Osteoblast (primary cell): ENCODE data around the gene DDX24. TPM values are rescaled to one million over a fixed set of nuclear protein-coding genes. Genes with fewer than 3 reads are reported as not detected.

Source experiments
- DNase-seq: peaks from one replicate; pipeline ENCODE4 v3.0.0; 2011; ENCODE audit warnings: low spot score, mixed read lengths; ENCODE audit not compliant: insufficient read length; ENCODE audit errors: missing footprints
- H2AFZ ChIP-seq: 2 replicates; pipeline ENCODE4 v1.6.0; 2011; ENCODE audit warnings: mild to moderate bottlenecking, low read length
- H3K27ac ChIP-seq: 2 replicates; pipeline ENCODE4 v1.5.1; 2011; ENCODE audit warnings: mild to moderate bottlenecking, low read depth, low read length, moderate library complexity
- H3K27me3 ChIP-seq: 2 replicates; pipeline ENCODE4 v1.6.0; 2012; ENCODE audit warnings: mild to moderate bottlenecking, control low read depth, inconsistent platforms, low read length, moderate library complexity; ENCODE audit not compliant: insufficient read depth
- H3K36me3 ChIP-seq: 2 replicates; pipeline ENCODE4 v1.5.1; 2011; ENCODE audit warnings: mild to moderate bottlenecking, low read length, control low read depth, moderate library complexity; ENCODE audit not compliant: insufficient read depth
- H3K4me1 ChIP-seq: 2 replicates; pipeline ENCODE4 v1.5.1; 2011; ENCODE audit warnings: mild to moderate bottlenecking, low read length, control low read depth, moderate library complexity; ENCODE audit not compliant: insufficient read depth
- H3K4me2 ChIP-seq: 2 replicates; pipeline ENCODE4 v1.6.0; 2011; ENCODE audit warnings: mild to moderate bottlenecking, low read length; ENCODE audit not compliant: insufficient read depth
- H3K4me3 ChIP-seq: fragments of 200-600 bp; sonication (generic); 3 replicates; pipeline ENCODE4 v1.5.1; 2012; ENCODE audit warnings: mild to moderate bottlenecking, low read length, inconsistent platforms; ENCODE audit not compliant: insufficient read depth
- H3K79me2 ChIP-seq: 2 replicates; pipeline ENCODE4 v1.6.0; 2012; ENCODE audit warnings: mild to moderate bottlenecking, low read length, control low read depth, inconsistent platforms; ENCODE audit not compliant: insufficient read depth
- H3K9me3 ChIP-seq: 2 replicates; pipeline ENCODE4 v1.5.1; 2011; ENCODE audit warnings: low read depth, low read length, control low read depth
- H4K20me1 ChIP-seq: 2 replicates; pipeline ENCODE4 v1.6.0; 2012; ENCODE audit warnings: mild to moderate bottlenecking, low read length, control low read depth; ENCODE audit not compliant: insufficient read depth
- CTCF ChIP-seq: IDR thresholded peaks from 2 replicates; pipeline ENCODE4 v1.5.1; 2011; ENCODE audit warnings: mild to moderate bottlenecking, low read depth, low read length, moderate library complexity; ENCODE audit errors: extremely low read depth
- total RNA-seq: library from RNA; depleted of rRNA; stranded (reverse); fragments of >200 nt; gene quantifications from 2 replicates; pipeline ENCODE4 v1.2.3, GENCODE V29; 2012

DDX24 gene
- total RNA-seq, 1 donor = 134 TPM

GRCh38 chr14:94000267-94000666, 80.7 kb downstream of the DDX24 start:
- Histone ChIP-seq H2AFZ (no peak overlapping the region), H4K20me1 (no peaks in the 10 kb centered on the region), H3K4me2 (no peak overlapping the region), H3K36me3 (no peaks in the 10 kb centered on the region), H3K4me3 (no peak overlapping the region), H3K27ac (no peak overlapping the region), H3K9me3 (no peaks in the 10 kb centered on the region), H3K27me3 (peaks cover 9% of the 10 kb centered on the region), H3K4me1 (peaks cover 6% of the 10 kb centered on the region), H3K79me2 (no peaks in the 10 kb centered on the region)
- TF ChIP-seq CTCF = no peak
- no peak for DNase-seq

GRCh38 chr14:93999573-93999972, 81.4 kb downstream of the DDX24 start:
- Histone ChIP-seq H3K4me1 (peaks cover 13% of the 10 kb centered on the region), H3K4me3 (no peak overlapping the region)

GRCh38 chr14:93998871-93999403, 82.1 kb downstream of the DDX24 start:
- peaks cover 4% of the 10 kb centered on the region for H3K27me3 ChIP-seq
- H3K4me3 ChIP-seq = no peak overlapping the region
- no peak overlapping the region for H2AFZ ChIP-seq
- H3K9me3 ChIP-seq = no peaks in the 10 kb centered on the region
- TF ChIP-seq CTCF = no peak
- H3K79me2 ChIP-seq = no peaks in the 10 kb centered on the region
- no peak for DNase-seq
- H3K27ac ChIP-seq = no peak overlapping the region
- H3K4me1 ChIP-seq = peaks cover 14% of the 10 kb centered on the region
- no peaks in the 10 kb centered on the region for H4K20me1 ChIP-seq
- no peaks in the 10 kb centered on the region for H3K36me3 ChIP-seq
- no peak overlapping the region for H3K4me2 ChIP-seq

More at GRCh38 chr14:93999573-93999972, 81.4 kb downstream of the DDX24 start:
- H2AFZ ChIP-seq = no peak overlapping the region
- no peak overlapping the region for H3K27ac ChIP-seq
- H3K79me2 ChIP-seq = no peaks in the 10 kb centered on the region
- H4K20me1 ChIP-seq = no peaks in the 10 kb centered on the region
- peaks cover 4% of the 10 kb centered on the region for H3K27me3 ChIP-seq
- no peak overlapping the region for H3K4me2 ChIP-seq
- no peaks in the 10 kb centered on the region for H3K9me3 ChIP-seq
- H3K36me3 ChIP-seq = no peaks in the 10 kb centered on the region
- DNase-seq = no peak
- TF ChIP-seq CTCF = no peak

Other genes starting within 250 kb of the DDX24 start
- gene FAM181A, start 153.9 kb downstream of the DDX24 start, total RNA-seq = not detected in 2 replicates
- gene ASB2, start 104.6 kb downstream of the DDX24 start, total RNA-seq = 0.88 and 1.1 TPM in 2 replicates
- not detected in 2 replicates for gene CCDC197, start 83.9 kb downstream of the DDX24 start, total RNA-seq
- 1.2 and 1.4 TPM in 2 replicates for gene OTUB2, start 54.9 kb downstream of the DDX24 start, total RNA-seq
- gene IFI27L1, start 108 bp upstream of the DDX24 start, total RNA-seq = 9.8 and 11.5 TPM in 2 replicates
- 80.7 and 87.8 TPM in 2 replicates for gene IFI27, start 29.5 kb upstream of the DDX24 start, total RNA-seq
- gene IFI27L2, start 48.4 kb upstream of the DDX24 start, total RNA-seq = 69.5 and 76.7 TPM in 2 replicates
- gene PPP4R4, start 93.1 kb upstream of the DDX24 start, total RNA-seq = under 0.01 and 0.29 TPM in 2 replicates
- not detected in 2 replicates for gene SERPINA10, start 212.1 kb upstream of the DDX24 start, total RNA-seq
- gene SERPINA6, start 242.1 kb upstream of the DDX24 start, total RNA-seq = not detected in 2 replicates